ENCODE measurements around the gene RMI2. TPM values are rescaled to one million over a fixed set of nuclear protein-coding genes. Genes with fewer than 3 reads are reported as not detected.

RMI2 gene
- total RNA-seq, 1 donor from 2014 or later: 10.5 TPM

- Mint-ChIP-seq H3K27ac (ENCODE audit: unreplicated experiment) (no peak overlapping the region), H3K27me3 (ENCODE audit: unreplicated experiment) (peaks cover 12% of the 10 kb centered on the region), H3K36me3 (ENCODE audit: low read depth, unreplicated experiment) (no peaks in the 10 kb centered on the region), H3K4me3 (ENCODE audit: unreplicated experiment) (no peak overlapping the region), H3K4me1 (ENCODE audit: unreplicated experiment) (peaks cover 21% of the 10 kb centered on the region), H3K9me3 (ENCODE audit: unreplicated experiment) (no peaks in the 10 kb centered on the region)
- no peak for TF ChIP-seq CTCF (IDR thresholded peaks at IDR 0.05; ENCODE audit: unreplicated experiment)
- DNase-seq (ENCODE audit: low spot score): no peak
Measured at GRCh38 chr16:11314309-11314894, 30.9 kb upstream of the RMI2 start.

GRCh38 chr16:11315510-11315909 is 29.7 kb upstream of the RMI2 start:
- Mint-ChIP-seq H3K9me3 (ENCODE audit: unreplicated experiment) (no peaks in the 10 kb centered on the region), H3K4me3 (ENCODE audit: unreplicated experiment) (no peak overlapping the region), H3K27me3 (ENCODE audit: unreplicated experiment) (peaks cover 7% of the 10 kb centered on the region), H3K27ac (ENCODE audit: unreplicated experiment) (no peak overlapping the region), H3K4me1 (ENCODE audit: unreplicated experiment) (peaks cover 15% of the 10 kb centered on the region), H3K36me3 (ENCODE audit: low read depth, unreplicated experiment) (no peaks in the 10 kb centered on the region)
- peak; percentile 56 for DNase-seq (ENCODE audit: low spot score)
- TF ChIP-seq CTCF (IDR thresholded peaks at IDR 0.05; ENCODE audit: unreplicated experiment): peak; percentile 61

GRCh38 chr16:11316331-11317015 is 28.8 kb upstream of the RMI2 start:
- no peak for TF ChIP-seq CTCF (IDR thresholded peaks at IDR 0.05; ENCODE audit: unreplicated experiment)
- DNase-seq (ENCODE audit: low spot score): peak; percentile 38
- peaks cover 6% of the 10 kb centered on the region for H3K27me3 Mint-ChIP-seq (ENCODE audit: unreplicated experiment)
- no peaks in the 10 kb centered on the region for H3K9me3 Mint-ChIP-seq (ENCODE audit: unreplicated experiment)
- H3K4me1 Mint-ChIP-seq (ENCODE audit: unreplicated experiment): peaks cover 12% of the 10 kb centered on the region
- no peaks in the 10 kb centered on the region for H3K36me3 Mint-ChIP-seq (ENCODE audit: low read depth, unreplicated experiment)
- H3K4me3 Mint-ChIP-seq (ENCODE audit: unreplicated experiment): peak overlapping the region; percentile 59
- peak overlapping the region; percentile 30 for H3K27ac Mint-ChIP-seq (ENCODE audit: unreplicated experiment)

GRCh38 chr16:11318817-11319216 is 26.4 kb upstream of the RMI2 start:
- peaks cover 14% of the 10 kb centered on the region for H3K4me1 Mint-ChIP-seq (ENCODE audit: unreplicated experiment)
- DNase-seq (ENCODE audit: low spot score): no peak
- no peak for TF ChIP-seq CTCF (IDR thresholded peaks at IDR 0.05; ENCODE audit: unreplicated experiment)
- no peak overlapping the region for H3K4me3 Mint-ChIP-seq (ENCODE audit: unreplicated experiment)
- H3K9me3 Mint-ChIP-seq (ENCODE audit: unreplicated experiment): no peaks in the 10 kb centered on the region
- H3K36me3 Mint-ChIP-seq (ENCODE audit: low read depth, unreplicated experiment): no peaks in the 10 kb centered on the region
- no peak overlapping the region for H3K27ac Mint-ChIP-seq (ENCODE audit: unreplicated experiment)
- H3K27me3 Mint-ChIP-seq (ENCODE audit: unreplicated experiment): peaks cover 6% of the 10 kb centered on the region

- no peak overlapping the region for H3K4me3 Mint-ChIP-seq (ENCODE audit: unreplicated experiment)
- no peak for DNase-seq (ENCODE audit: low spot score)
- H3K27ac Mint-ChIP-seq (ENCODE audit: unreplicated experiment): no peak overlapping the region
- TF ChIP-seq CTCF (IDR thresholded peaks at IDR 0.05; ENCODE audit: unreplicated experiment): no peak
- peaks cover 14% of the 10 kb centered on the region for H3K4me1 Mint-ChIP-seq (ENCODE audit: unreplicated experiment)
- no peaks in the 10 kb centered on the region for H3K9me3 Mint-ChIP-seq (ENCODE audit: unreplicated experiment)
- H3K27me3 Mint-ChIP-seq (ENCODE audit: unreplicated experiment): peaks cover 6% of the 10 kb centered on the region
- H3K36me3 Mint-ChIP-seq (ENCODE audit: low read depth, unreplicated experiment): no peaks in the 10 kb centered on the region
Measured at GRCh38 chr16:11319529-11320146, 25.6 kb upstream of the RMI2 start.
